ENCODE results near the gene BCDIN3D. TPM values are rescaled to one million over a fixed set of nuclear protein-coding genes. Genes with fewer than 3 reads are reported as not detected.

Gene BCDIN3D
- total and polyA plus RNA-seq, 10 of the 15 experiments (the other 5 are each of a cell fraction or from before 2014, with no cell fraction given), result 3.7 to 7.2 (median 6.4) TPM

GRCh38 chr12:49842519-49843352 is at the start of gene BCDIN3D (continued):
- TF ChIP-seq ZNF592 (IDR thresholded peaks at IDR 0.05), result no peak
- TF ChIP-seq PML (IDR thresholded peaks at IDR 0.05; ENCODE audit: low read length), result peak; percentile 93
- TF ChIP-seq ZSCAN29 (IDR thresholded peaks at IDR 0.05), result no peak
- no peak for TF ChIP-seq ZNF217 (IDR thresholded peaks at IDR 0.05)
- TF ChIP-seq MEF2A (IDR thresholded peaks at IDR 0.05; ENCODE audit: insufficient read depth, low read depth, low read length), result no peak
- no peak for TF ChIP-seq CEBPZ (IDR thresholded peaks at IDR 0.05; ENCODE audit: low read depth, low read length)
- TF ChIP-seq NFXL1 (IDR thresholded peaks at IDR 0.05; ENCODE audit: borderline replicate concordance), result no peak
- no peak for TF ChIP-seq TCF3 (IDR thresholded peaks at IDR 0.05; ENCODE audit: borderline replicate concordance, insufficient read depth, low read depth, low read length)
- TF ChIP-seq BCLAF1 (IDR thresholded peaks at IDR 0.05), result no peak
- peak; percentile 88 for TF ChIP-seq IKZF1 (conservative IDR thresholded peaks at IDR 0.05)
